HG03039 (cell line): ENCODE measurements around the gene HS6ST1.
A peak's percentile ranks its signal among the peaks of the same experiment; 100 is the strongest.

ENCODE experiments used
- ATAC-seq: cut with Tn5 transposase; IDR thresholded peaks from one replicate; pipeline ENCODE4 v1.9.1; 2021; ENCODE audit warnings: mild to moderate bottlenecking, moderate library complexity; ENCODE audit not compliant: unreplicated experiment

HS6ST1 gene

DNA sequence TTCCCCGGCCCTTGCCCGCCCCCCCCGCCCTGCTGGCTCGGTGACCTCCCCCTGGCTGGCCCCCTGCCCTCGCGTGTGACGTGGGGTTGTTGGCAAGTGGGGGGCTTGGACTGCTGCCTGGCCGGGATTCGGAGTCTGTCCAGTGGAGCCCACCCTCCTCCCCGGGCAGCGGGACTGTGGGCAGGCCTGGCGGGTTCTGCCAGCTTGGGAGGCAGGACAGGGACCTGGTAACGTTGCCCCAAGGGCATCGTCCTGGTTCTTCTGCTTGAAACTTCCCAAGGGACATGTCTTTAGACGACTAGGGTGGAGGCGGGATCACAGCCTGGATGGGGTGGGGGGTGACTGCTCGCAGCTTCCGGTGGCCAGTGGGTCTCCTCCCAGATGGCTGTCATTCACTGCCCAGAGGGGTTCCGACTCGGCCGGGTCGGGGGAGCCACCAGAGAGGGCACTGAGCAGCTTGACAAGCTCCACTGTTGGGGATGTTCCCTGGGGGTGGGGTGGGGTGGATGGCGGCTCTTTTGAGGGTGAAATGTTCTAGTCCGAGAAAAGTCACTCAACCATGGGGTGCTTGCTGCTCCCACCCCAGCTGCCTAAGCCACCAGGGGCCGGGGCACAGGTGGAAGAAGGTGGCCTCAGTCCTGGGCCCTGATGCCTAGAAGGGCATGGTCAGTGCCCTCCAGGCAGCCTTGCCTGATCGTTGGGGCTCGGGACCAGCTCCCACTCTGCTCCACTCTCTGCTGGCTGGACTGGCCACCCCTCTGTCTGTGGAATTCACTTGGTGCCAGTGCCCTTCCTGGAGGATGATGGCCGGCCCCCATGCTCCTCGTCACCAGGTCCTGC is 4.3 kb upstream of the HS6ST1 start:
- ATAC-seq, result no peak

DNA sequence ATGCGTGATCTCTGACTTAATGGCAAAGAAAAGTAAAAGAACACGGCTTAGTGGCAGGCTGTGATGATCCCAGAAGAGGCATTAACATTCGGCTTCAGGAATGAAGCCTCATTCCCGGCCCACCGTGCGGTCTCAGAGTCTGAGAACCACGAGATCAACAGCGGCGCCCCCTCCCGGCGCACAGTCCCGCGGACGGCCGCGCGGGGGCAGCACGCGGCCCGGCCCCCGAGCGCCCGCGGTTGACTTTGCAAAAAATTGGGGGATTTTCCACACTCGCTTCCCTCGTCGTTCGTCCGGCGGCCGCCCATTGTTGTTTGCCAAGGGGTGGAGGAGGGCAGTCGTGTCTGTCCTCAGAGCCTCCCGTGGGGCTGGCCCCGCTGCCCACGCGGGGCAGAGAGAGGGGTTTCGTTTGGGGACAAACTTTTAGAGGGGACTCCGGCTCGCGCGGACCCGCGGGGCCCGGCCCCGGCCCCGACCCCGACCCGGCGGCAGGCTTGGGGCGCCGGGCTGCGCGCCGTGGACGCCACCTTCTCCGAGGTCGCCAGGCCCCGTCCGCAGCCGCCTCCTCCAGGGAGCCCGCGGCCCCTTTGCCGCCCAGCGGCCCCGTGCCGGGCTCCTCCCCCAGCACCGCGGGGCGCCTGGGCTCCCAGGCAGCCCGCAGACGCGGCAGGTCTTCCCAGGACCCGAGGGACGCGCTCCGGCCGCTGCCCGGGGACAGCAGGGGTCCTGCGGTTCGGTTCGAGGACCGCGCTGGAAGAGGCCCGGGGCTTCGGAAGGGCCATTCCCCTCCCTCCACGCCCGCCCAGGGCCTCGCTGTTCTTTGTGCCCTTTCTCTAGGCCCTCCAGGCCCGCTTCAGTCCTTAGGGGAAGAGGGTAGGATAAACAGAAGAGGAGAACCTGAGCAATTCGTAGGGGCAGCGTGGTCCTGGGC is 3.4 kb upstream of the HS6ST1 start:
- ATAC-seq, result peak; percentile 48

DNA sequence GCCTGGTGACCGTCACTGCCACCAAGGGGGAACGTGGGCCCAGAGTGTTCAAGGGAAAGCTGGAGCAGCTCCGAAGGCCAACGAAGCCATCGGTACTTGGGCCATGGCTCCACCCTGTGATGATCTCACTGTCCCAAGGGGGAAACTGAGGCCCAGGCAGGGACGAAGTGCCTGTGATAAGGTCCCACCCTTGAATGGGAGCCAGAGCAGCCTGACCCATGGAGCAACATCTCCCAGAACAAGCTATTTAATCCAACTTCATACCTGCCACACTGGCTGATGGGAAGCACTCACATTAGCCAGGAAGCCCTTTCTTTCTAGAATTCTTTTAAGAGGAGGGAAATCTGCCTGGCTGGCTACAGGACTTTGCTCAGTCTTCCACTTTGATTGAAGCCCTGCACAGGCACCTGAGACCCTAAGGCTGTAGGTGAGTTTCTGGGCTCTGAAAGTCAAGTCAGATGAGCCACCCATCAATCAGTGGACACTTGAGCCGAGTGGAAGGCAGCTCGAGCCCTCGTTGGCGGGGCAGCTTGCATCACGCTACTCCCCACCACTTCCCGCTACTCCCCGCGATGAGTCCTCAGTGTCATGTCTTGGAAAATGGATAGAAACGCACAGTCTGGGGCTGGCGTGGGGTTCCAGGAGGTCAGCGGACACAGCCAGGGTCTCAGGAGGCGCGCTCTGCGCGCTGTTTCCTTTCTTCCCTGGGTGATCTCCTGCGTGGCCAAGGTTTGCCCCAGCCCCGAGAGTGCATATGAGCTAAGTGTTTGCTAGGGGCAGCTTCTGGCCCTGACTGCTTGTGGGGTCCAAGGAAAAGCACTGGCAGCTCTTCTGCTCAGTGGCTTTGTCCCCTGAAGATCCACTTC is 2.5 kb upstream of the HS6ST1 start:
- ATAC-seq, result no peak

DNA sequence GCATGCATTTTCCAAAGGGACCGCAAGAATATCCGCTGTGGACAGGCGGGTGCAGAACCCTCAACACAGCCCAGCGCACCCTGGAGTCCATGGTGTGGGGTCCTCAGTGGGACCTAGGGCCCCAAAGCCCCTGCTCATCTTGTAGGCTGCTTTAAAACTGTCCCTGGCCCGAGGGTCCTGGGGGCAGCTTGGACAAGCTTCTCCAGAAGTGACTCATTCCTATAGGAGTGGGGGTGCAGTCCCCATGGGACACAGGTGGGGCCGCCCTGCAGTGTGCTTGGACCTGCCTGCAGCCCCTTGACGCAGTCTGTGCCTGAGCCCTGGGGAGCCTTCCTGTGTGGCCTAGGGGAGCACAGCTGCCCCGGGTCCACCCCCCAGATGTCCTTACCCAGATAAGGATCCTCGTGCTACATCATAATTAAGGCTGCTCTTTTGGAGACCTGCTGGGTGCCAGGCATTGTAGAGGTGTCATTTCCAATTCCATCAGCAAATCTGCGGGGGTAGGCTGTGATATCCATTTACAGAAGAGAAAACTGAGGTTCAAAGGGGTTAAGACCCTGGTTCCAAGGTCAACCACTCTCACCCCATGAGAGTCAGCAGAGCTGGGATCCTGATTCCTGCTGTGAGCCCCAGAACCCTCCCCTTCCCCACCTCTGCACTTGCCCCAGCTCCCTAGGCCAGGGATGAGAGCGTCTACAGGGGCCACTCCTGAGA is 1.7 kb upstream of the HS6ST1 start:
- no peak for ATAC-seq

DNA sequence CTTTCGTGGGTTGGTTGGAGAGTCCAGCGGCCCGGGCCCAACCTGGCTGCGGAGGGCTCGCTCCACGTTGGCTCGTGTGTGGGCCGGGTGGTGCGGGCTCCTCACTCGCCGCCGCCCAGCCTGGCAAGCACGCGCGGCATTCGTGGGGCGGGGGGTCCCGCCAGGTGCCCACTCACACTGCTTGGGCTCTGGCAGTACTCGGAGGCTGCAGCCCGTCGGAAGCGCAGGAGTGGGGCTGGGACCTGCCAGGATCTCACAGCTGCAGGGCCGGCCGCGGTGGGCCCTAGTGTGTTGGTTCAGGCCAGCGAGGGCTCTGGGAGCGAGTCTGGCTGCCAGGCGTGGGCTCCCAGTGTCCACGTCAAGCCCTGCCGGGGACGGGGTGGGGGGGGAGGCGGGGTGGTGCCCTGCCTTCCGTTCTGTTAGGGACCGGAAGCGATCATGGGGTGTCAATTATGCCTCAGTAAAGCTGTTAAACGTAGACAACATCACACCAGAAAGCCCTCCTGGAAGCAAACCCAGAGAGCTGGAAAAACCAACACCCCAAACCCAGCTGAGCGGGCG is 1.0 kb upstream of the HS6ST1 start:
- ATAC-seq, result no peak

DNA sequence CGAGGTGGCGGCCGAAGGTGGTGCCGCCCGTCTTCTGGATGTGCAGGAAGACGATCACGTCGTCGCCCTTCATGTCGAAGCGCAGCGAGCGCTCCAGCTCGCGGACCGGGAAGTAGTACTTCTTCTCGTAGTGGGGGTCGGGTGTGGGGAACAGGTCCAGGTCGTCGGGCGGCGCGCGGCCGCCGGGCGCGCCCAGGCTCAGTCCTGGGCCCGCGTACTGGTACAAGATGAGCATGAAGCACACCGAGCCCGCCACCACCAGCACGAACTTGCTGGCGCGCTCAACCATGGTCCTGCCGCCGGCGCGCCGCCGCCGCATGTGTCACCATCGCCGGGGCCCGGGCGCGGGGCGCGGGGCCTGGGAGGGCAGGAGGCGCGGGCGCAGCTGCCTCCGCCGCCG is 423 bp downstream of the HS6ST1 start:
- peak; percentile 0 for ATAC-seq

DNA sequence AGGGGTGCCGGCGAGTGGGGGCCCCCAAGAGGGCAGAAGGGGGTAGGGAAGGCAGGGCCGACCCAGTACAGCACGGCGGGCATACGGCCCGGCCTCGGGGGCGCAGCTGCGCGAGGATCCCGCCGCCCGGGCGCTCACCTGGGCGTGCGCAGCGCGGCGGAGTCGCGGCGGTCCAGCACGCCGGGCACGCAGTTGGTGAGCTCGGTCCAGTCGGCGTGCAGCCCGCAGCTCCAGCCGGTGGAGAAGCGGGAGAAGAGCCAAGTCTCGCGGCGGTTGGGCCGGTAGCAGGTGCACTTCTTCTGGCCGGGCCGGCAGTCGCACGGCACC is 806 bp downstream of the HS6ST1 start:
- peak; percentile 0 for ATAC-seq

DNA sequence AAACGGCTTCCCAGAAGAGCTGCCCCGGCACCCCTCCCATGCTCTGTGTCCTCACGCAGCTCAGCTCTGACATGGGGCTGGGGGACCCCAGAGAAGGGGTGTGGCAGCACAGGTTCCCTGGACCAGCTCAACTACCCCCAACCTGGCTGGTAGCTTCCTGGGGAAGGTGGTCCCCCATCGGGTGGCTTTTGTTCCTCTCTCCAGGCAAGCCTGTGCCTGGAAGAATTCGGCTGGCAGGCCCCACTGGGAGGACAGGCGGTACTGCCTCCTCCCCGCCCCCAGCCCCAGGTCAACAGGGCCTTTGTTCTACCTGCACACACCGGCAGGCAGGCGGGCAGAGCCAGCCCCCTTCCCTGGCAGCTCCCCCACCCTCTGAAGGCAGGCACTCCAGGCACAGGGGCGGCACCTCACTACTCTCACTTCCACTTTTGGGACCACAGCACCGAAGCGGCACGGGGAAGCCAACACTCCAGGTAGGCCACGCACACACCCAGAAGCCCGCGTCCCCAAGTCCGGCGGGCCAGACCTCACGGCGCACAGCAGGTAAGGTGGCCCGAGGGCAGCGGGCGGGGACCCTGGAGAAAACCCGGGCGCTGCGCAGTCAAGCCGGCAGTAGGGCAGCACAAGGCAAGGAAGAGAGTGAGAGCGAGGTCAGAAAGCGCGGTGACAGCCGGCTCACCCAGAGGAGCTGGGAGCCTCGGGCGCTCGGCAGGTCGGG is 1.3 kb downstream of the HS6ST1 start:
- peak; percentile 31 for ATAC-seq

DNA sequence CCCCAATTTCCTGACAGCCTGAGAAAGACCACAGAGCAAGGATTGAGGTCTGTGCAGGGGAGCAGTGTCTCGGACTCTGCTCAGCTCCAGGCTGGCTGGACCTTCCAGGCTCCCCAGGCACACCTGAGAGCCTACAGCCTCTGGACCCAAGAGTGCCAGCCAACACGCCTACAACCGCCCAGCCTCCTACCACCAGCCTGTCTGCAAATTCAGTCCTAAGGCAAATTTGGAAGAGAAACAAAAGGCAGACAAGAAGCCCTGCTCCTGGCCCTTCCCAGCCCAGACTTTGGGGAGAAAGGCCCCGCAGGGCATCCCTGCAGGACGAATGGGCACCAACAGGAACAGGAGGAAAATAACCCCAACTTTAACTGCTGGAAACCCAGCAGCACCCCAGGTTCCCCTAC is 1.9 kb downstream of the HS6ST1 start:
- no peak for ATAC-seq

DNA sequence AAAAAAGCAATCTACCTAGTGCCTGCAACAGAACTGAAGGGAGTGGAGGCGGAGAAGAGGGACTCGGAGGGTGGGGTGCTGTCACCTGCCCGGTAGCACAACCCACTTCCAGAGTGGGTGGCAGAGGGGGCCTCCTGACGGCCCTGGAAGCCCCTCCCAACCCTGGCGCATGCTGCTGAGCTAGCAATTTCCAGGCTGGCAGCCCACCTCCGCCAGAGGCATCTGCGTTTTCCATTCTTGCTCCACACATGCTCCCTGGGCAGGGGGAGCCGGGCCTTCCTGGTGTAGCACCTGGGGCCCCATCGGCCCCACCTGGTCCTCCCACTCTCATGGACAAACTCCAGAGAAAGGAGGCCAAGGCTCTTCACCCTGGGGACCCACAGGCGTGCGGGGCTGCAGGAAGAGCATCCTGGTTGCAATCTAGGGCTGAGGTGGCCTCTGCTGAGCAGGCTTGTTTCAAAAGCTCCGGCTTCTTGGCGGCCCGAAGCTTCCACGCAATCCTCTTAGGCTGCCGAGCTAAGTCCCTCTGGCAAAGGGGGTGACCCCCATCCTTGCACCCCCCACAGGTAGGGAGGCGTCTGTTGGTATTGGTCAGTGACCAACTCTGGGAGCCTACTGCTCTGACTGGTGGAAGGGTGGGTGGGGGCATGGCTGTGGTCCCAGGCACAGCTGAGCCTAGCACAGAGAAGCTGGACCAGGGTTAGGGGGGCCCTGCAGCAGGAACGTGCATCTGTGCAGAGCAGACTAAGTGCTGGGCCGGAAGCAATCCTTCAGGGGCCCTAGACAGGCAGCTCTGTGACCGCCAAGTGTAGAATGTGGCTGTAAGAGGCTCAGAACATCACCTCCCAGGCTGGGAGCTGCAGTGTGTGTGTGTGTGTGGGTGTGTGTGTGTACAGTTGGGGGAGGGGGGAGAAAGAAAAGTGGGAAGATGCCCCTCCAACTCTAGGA is 2.6 kb downstream of the HS6ST1 start:
- no peak for ATAC-seq

DNA sequence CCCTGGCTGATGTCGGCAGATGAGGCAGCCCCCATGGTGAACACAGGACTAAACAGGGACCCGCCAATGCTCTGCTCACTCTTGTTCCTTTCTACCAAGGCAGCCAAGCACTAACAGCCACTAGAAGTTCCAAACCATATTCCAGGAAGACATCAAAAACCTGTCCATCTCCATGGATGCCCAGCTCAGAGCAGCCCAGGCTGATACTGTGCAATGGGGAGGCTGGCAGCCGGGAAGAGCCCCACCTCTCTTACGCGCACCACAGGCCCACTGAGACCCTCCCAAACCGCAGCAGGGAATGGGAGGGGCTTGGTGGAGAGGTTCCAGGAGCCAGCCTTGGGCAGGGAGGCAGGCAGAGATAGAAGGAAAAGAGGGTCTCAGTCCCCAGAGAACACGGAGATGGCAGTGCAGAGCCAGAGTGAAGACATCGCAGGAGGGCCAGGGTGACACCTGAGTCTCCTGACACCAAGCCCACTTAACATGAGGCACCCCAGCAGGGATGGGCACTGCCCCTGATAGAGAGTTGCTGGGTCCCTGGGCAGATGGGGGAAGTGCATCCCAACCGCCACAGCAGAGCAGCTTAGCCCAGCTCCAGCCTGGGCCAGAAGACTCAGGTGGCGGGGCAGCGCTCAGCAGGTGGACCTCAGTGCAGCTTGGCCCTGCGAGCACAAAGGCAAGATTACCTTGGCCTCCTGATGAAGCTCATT is 3.4 kb downstream of the HS6ST1 start:
- ATAC-seq, result no peak

DNA sequence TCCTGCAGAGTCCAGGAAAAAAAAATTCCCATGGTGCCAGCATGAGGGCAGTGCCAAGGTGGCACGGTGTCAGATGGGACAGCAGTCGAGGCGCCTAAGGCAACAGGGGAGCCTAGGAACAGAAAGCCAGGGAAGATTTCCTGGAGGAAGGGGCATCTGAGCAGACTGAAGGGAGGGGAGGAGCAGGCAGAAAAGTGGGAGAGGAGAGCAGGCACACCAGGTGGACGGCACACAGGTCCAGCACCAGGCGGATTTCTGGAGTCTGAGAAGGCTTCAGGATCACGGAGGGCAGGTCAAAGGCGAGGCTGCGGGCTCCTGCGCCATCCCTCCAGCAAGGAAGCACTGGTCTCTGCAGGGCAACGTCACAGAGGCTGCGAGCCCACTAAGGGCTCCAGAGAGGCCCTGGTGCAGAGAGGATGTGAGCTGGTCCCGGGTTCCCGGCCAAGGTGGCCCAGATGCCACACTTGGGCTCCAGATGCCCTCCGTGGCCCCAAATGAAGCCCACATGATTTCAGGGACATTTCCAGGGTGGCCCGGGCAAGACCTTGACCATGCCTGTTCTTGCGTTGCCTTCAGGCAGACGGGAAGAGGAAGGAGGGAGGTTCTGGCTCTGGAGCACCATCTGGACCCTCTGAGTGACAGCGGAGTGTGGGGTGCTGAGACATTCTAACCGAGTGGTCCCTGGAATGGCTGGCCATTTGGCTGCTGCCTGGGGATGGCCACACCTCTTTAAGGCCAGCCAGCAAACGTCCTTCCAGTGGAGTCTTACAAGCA is 4.1 kb downstream of the HS6ST1 start:
- no peak for ATAC-seq

DNA sequence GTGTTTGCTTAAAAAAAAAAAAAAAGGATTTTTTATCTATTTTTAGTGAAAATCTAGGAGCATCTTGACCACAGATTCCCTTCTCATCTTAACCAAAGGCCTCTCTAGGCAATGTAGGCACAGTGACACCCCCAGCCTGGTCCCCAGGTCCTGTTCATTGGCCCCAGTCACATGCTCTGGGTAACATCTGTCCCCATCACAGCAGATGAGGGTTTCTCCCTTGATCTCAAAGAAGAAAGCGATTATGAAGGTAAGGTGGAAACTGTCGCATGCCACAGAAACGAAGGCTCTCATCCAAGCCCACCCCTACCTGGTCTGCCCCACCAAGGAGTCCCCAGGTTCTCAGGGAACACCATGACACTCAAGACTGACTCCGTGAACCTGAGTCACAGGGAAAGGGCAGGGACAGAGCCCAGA is 4.7 kb downstream of the HS6ST1 start:
- ATAC-seq, result no peak

DNA sequence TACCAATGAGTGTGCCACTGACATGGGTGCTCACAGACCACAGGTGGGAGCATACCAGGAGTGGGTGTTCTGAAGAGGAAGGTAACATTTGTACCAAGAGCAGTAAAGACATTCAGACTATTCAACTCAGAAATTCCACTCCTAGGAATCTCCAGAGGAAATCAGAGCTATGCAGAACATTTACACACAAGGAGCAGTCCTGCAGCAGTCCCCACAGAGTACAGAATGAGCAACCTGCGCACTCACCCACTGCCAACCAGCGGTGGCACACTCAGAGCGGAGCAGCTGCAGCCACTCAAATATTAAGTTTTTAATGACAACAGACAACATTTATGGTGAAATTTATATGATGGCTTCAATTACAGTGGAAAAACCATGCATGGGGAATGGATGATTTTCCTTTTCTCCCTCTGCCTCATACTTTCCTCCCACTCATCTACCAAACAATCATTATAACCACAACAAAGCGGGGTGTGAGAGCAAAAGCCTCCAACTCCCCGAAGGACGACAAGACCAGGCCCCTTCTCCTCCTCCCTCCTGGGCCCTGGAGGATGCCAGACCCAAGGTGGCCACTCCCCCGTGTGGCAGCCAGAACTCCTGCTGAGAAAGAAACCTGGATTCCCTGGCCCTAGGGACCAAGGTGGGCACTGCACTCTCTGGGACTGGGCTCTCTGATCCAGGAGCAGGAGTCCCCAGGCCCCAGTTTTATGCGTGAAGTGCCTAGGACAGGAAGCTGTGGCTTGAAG is 5.4 kb downstream of the HS6ST1 start:
- ATAC-seq, result no peak

DNA sequence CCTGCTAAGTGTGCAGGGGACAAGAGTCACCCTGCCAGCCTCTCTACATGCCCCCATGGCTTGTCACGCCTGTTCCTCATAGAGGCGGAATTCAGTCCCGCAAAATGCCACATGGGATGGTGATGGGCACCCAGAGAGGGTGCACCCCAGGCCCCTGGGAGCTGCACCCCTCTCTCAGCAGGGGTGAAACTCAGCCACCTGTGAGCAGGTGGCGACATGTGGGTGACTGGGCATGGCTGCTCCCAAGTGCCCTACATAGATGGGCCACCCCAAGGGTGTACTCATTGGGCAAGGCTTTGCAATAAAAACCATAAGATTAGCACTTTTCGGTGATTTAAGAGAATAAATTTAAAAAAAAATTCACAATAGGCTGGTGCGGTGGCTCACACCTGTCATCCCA is 6.3 kb downstream of the HS6ST1 start:
- ATAC-seq, result no peak

DNA sequence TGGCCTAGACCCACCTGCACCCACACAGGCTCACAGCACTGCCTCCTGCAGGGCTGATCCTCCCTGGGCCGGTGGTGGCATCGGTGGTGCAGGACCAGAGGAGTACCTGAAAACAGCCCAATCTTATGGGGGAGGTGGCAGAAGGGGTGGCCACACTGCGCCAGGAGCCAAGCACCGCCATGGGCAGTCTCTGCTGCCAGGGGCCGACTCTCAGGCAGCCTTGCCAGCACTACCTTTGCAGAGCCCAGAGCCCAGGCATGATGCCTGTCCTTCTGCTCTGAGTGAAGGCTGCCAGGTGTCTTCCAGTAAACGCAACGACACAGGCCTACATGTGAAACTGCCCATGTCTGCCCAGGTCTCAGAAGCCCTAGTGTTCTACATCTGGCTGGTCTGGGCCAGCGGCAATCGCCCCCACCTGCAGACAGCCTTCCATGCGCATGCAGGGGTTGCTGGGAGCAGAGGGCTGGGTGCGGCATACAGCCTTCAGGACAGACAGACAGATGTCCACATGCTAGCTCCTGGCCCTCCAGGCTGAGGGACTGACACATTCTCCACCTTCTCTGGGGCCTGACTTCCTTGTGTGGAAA is 6.8 kb downstream of the HS6ST1 start:
- no peak for ATAC-seq
